GM12874 (cell line): Measurements from ENCODE around the gene TM4SF18.

Experiments used
- TF ChIP-seq, protein P1 (sequence below): IDR thresholded peaks from 2 replicates; pipeline ENCODE4 v1.5.1; 2011; ENCODE audit warnings: low read depth, mild to moderate bottlenecking, control low read depth, low read length, moderate library complexity; ENCODE audit not compliant: insufficient read depth

Gene TM4SF18

DNA sequence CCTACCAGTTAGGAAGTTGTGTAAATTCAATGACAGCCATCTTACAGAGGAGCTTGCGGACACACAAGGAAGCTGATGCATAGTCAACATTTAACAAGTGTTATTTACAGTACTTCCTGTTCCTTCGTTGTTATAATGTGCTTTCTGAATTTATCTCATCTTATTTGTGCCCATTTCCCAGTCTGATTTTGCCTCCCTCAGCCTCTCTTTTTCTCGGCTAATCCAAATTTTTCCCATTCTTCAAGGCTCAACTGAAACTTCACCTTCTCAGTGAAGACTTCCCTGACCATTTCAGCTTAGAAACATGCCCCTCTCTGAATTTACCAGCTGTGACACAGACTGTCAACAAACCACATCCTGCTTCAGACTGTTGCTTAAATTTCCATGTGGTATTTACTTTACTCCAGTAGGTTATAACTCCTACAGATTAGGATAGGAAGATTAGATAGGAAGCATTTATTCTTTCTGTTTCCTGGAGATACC lies 56.1 kb downstream of the TM4SF18 start:
- TF ChIP-seq, protein P1, sequence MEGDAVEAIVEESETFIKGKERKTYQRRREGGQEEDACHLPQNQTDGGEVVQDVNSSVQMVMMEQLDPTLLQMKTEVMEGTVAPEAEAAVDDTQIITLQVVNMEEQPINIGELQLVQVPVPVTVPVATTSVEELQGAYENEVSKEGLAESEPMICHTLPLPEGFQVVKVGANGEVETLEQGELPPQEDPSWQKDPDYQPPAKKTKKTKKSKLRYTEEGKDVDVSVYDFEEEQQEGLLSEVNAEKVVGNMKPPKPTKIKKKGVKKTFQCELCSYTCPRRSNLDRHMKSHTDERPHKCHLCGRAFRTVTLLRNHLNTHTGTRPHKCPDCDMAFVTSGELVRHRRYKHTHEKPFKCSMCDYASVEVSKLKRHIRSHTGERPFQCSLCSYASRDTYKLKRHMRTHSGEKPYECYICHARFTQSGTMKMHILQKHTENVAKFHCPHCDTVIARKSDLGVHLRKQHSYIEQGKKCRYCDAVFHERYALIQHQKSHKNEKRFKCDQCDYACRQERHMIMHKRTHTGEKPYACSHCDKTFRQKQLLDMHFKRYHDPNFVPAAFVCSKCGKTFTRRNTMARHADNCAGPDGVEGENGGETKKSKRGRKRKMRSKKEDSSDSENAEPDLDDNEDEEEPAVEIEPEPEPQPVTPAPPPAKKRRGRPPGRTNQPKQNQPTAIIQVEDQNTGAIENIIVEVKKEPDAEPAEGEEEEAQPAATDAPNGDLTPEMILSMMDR: no peak

DNA sequence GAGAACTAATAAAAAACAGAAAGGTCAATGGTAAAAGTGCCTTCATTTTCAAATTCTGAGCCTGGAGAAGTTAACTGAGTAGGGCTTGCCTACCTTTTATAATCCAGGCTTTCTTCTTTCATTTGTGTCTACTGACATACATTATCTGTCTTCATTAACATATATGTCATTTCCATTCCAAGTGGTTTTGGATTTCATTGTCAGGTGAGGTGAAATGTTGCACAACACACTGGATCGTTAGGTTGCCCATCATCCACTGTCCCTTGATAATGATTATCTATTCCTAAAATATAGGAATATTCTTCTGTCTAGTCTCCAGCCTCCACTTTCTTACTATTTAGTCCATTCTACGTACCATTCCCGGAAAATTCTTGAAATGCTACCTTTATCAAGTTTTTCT lies 56.8 kb downstream of the TM4SF18 start:
- TF ChIP-seq, protein P1: no peak

DNA sequence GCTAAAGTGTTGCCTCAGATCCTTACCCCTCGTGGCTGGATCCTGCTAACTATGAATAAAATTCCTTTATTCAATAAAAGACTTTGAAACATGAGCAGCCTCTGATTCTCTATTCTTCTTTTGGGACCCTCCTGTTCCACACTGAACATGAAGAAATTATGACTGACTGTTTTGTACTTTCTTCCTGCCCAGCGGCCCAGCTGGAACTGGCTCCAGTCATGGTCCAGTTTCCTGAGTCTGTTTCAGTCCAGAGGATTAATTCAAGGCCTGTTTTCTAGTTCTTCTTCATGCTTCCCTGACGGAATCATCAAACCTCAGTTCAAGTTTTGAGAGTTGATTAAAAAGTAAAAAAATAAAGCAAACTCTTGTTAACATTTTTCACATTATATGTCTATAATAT lies 59.2 kb downstream of the TM4SF18 start:
- TF ChIP-seq, protein P1: no peak

DNA sequence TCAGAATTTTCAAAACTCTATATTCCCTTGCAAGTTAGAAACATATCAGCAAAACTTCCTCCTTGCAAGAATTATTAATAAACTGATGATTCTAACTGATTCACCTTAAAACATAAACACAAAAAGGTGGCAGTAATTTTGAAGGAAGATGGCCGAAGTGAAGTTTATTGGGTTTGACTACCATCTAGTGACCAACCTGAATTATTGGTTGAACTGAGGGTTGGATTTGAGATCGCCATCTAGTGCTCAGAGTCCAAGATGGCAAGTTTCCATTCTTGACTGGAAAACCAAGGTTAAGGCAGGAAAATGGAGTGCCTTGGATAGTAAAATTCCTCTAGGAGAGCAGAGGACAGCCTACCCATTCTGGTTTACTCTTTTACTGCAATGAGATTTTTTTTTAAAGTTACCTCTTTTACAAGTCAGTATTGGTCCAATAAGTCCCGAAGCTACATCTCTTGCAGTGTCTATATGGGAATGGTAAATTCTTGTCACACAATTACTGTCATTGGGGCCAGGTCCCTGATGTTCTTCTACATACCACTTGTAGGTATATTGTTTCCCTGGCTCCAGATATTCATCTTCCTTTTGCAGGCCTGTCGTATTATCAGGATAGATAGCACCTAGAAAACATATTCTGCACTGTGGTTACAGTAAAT lies 60.2 kb downstream of the TM4SF18 start:
- TF ChIP-seq, protein P1: peak; percentile 76

DNA sequence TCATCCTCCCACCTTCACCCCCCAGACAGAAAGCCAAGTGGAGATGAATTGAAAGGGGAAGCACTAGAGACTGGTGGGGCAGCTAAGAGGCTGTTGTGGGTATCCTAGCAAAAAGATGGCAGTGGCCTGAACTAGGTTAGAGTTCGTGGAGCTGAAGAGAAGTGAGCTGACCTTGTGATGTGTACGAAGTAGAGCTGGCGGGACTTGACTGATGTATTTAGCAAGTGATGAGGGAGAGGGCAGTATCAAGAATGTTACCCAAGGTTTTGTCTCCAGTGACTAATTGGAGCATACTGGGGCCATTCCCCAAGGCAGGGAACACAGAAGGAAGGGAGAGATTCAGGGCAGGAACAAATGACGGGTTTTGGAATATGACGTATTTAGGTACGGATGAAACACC lies 61.8 kb downstream of the TM4SF18 start:
- TF ChIP-seq, protein P1: no peak

DNA sequence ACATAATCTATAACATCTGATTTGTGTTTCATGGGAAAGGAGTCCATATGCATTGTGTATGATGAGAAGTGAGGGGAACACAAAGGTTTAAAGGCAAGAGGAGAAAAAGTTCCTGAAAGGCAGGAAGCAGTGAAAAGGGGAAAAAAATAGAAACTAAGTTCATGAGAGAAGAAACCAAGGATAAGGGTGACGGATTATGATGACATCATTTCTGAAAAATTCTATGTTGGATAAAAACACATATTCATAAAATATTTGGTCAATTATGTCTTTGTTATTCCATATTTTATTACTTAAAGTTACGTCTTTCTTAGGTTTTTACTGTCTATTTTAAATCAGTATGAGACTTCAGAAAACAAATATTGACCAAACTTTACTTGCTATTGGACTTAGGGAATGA lies 63.3 kb downstream of the TM4SF18 start:
- TF ChIP-seq, protein P1: no peak

DNA sequence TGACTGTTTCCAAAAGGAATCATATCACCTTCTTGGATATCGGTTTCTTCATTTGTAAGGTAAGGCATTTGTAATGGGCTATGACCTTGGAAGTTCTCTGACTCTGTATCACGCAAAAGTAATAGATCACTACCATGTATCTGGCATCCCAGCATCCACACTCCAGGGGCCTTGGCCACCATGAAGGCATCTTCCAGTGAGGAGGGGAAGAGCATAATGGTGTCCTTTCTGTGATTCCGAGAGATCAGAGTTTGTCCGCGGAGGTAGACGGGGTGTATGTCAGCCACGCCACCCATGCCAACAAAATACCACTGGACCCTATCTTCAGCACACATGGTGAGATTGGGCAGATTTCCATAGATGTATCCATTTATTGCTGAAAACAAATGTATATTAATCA lies 63.7 kb downstream of the TM4SF18 start:
- TF ChIP-seq, protein P1: no peak
